ENCODE results near the gene KCNMB2.
"Not testable (repeated sequence)": the region's sequence is repeated elsewhere in the genome, so short reads cannot be mapped to it uniquely, and the experiment has no call there.

The KCNMB2 gene

DNA sequence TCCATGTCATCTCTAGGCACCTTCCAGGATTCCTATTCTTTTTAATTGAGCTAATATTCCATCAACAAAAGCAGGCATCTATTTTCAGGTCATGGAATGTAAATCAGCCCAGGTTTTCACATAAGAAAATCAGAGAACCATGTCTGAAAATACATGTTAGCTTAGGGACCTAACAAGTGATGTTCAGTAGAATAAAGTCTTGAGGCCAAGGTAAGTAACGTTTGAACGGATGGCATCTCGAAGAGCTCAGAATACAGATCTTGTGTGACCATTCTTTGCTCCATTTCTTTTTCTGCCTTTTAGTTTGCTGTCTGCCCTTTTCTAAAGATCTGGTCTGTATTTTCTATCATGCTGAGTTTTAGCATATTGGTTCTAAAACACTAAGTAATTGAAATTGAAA, 16.5 kb upstream of the KCNMB2 start:
- no peak for DNase-seq (ENCODE audit: low read depth, low spot score)

DNA sequence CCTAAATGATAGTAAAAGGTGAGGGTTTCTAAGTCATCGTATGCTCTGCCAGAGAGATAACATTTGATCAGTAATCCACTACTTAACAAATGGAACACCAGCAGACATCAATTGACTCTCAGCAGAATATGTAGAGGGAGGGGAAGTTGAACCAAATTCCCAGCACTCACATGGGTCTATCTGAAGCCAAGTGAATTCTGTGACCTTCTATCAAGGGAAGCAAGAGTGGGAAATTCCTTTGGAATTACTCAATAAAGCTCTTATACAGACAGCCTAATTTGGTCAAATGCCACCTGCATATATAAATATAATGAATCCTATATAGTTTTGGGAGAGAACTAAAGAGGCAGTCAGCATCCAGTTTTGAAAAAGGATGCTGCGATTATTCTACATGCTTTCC, 15.8 kb upstream of the KCNMB2 start:
- no peak for DNase-seq (ENCODE audit: low read depth, low spot score)

DNA sequence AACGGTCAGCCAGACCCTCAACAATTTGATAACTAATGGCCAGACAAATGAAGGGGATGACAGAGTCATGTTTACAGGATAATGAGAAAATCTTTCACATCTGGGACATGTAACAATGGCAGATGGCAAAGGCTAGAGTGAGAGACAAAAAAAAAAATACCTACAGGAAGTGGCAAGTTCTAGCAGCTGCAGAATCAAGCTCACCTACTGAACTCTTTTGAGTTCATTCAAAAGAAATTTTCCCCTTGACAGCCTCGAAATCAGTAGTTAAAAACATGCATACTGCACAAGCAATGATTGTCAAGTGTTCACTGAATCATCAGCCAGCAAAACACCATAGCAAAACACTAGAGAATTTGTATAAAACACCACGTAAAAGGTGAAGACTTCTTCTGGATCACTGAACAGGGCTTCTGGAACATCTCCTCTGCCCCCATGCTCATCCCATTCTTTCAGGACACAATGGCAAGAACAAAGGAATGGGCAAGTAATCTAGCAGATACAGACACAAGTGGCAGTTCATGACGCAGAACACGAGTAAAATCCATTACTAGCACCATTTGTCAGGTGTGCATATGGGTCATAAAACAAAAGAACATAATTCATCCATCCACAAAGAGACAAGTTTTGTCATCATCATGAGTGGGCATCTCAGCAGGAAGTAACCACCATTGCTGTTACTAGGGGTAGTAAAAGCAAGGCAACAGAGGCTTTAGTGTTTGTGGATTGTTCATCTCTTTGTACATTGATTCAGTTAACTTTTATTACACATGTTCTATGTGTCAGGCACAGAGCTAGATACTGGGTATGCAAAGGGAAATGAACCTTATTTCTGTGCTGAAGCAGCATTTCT, 13.8 kb upstream of the KCNMB2 start:
- DNase-seq (ENCODE audit: low read depth, low spot score) = no peak

DNA sequence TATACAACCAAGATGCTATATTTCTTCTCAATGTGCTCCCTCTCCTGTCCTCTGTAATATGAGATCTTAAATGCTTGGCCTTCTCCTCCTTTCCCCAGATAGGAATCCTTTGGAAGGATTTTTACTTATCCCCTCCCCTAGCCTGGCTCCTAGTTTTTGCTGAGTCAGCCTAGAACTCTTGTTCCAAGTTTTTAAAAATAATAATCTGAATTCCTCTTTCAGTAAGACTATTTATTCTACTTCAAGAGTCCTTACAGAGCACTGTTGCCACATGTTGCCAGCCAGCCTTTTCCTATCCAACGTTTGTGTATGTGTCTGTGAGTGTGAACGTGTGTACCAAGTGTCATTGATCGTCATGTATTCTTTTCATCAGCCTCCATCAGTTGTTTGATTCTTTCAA, 11.0 kb upstream of the KCNMB2 start:
- DNase-seq (ENCODE audit: low read depth, low spot score) = peak; percentile 7

DNA sequence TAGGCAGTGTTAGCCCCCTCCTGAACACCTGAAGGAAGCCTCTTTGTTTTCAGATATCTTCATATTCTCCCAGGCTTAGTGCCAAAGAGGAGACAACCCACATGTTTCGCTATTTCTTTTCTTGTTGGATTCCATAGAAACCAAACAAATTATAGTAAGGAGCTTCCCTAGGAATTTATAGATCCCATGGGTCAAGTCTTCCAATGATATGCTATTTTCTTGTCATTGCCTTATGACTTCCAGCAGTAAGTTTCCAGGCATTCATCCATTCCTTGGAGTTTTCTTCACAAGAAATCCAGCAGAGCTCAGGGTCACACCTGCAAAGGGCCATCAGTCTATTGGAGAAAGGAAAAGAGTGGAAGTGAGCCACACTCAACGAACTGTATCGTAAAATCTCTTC, 9.9 kb upstream of the KCNMB2 start:
- no peak for DNase-seq (ENCODE audit: low read depth, low spot score)

DNA sequence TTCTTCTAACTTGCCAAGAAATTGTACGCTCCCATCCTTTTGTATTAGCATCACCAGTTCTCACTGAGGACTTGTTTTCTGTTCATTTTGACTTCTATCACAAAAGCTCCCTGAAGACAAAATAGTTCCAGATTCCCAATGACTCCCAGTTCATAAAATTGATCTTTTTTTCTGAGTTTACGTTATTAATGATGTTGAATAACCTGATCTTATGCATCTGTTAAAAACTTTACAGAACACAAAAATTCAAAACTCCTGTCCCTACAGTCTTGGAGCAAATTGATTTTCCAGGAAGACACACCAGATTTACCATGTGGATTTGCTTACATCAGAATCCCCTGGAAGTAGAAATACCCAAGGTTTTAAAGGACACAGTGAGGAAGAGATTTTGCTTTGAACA, 8.3 kb upstream of the KCNMB2 start:
- no peak for DNase-seq (ENCODE audit: low read depth, low spot score)

DNA sequence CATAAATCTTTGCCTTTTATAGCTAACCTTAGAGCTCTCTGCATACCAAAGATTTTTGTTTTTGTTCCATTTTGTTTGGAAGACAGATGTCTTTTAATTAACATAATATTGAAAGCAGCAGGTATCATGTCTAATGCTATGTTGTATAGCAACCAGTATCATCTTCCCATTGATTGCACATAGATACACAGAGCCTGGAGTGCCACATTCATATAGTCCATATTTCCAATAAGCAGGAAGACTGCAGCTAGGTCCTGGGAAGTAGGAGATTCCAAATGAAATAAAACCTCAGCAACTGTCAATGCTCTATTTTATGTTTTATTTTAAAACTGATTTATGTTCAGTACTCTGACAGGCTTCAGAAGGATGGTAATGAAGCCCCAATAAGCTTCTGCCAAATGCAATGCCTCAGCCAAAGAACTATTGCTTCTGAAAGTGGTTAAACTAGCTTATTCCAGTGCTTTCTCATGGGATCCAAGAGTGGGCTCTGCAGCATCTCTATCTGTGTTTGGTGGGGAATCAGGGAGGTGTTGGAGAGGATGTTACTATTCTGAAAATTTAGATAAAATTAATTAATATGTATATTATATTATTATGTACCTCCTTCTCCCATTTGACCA, 6.5 kb upstream of the KCNMB2 start:
- no peak for DNase-seq (ENCODE audit: low read depth, low spot score)

DNA sequence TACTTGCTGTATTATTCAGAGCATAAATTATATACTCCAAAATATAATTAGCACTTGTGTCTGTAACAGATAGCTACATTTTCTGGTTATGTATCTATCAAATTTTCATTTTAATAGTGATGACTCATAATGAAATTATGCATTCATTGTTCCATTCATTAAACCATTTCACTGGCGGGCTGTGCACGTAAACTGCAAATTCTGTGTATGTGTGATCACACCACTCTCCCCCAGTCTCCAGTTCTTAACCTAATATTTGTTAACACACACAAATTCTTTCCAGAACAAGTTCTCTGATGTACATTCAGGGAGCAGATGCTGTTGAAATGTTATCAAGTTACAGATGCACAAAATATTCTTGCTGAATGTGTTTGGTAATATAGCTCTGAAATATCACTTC, 3.8 kb upstream of the KCNMB2 start:
- DNase-seq (ENCODE audit: low read depth, low spot score) = no peak

DNA sequence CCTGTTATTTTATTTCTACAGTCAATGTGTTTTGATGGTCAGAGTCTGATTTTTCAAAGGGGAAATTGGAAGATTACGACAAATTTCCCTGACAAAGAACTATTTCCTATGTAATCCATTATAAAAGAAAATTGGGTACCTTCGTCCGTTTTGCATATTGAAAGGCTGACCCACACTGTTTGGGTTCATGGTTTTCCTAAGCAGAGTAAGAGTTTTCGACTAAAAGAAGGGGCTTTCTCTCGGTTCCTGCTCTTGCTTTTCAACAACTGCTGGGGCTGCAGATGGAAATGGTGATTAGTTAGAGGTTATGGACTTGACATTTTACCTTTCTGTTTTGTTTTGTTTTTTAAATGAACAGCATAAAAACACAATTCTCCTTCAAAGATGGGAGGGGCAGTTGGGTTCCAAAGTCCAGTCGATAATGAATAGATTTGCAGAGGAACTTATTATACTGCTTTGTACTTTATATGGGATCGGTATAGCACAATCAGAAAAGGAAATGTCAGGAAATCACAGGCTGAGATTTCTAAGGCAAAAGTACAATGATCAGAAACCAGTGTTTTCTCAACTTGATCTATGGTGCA, 978 bp downstream of the KCNMB2 start:
- no peak for DNase-seq (ENCODE audit: low read depth, low spot score)

DNA sequence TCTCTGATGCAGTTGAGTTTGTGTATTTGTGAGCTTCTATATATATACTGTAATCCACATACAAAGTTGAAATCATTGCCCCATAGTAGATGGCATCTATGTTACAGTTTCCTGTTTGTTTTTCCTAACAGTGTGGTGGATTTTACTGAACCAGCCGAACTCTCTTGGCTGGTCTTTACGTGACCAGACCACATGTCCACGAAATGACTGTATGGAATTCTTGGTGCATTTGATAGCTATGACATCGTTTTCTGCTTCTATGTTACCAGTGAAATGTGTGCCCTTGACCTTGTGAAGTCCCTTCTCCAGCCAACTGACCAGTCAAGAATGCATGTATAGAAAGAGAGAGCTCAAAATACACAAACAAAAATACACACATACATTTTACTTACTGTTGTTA, 1.8 kb downstream of the KCNMB2 start:
- no peak for DNase-seq (ENCODE audit: low read depth, low spot score)

DNA sequence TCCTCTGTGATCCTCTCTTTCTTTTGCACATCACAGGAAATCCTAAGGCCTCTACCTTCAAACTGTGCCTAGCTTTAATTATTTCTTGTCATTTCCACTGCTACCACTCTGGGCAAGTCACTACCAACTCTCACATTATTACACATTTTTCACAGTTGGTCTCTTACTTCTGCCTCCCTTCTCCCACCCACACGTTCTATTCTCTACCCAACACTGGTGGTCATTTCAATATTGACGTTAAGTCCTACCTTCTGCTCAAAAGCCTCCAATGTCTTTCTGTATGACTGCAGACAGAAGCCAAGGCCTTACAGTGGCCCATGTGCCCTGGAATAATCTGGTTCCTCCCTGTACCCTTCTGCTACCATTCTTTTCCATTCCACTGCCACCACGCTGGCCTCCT, 3.9 kb downstream of the KCNMB2 start:
- no peak for DNase-seq (ENCODE audit: low read depth, low spot score)

DNA sequence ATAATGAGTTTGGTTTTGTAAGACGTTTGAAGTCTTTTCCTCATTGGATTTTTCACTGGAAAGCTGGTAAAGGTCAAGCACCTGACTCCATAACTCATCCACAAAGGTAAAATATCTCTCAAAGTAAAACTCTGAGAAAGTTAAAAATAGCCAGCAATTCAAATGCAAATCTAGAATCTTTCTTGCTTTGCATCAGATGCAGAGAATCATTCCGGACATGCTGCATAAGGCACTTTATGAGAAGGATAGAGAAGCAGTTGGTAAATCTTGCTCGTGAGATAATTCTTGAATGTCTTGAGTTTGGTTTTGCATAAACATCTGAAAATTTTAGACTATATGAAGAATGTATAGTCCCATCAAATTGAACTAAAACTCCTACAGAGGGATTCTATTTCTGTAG, 9.1 kb downstream of the KCNMB2 start:
- no peak for DNase-seq (ENCODE audit: low read depth, low spot score)

DNA sequence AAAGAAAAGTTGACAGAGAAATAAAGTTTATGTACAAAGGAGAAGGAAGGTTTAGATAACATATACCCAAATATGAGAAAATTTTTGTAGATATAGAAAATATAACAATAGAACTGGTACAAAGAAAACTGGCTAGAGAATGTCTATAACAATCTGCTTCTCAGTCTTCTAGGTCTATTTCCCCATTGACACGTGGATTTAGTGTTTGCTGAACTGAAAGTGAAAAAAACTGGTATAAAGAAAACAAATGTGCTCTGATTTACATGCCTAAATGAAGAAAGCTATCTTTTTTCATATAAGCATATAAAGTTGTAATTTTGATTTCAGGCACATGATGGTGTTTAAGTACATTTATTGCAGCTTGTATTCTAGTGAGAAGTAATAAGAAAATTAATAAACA, 9.8 kb downstream of the KCNMB2 start:
- no peak for DNase-seq (ENCODE audit: low read depth, low spot score)

DNA sequence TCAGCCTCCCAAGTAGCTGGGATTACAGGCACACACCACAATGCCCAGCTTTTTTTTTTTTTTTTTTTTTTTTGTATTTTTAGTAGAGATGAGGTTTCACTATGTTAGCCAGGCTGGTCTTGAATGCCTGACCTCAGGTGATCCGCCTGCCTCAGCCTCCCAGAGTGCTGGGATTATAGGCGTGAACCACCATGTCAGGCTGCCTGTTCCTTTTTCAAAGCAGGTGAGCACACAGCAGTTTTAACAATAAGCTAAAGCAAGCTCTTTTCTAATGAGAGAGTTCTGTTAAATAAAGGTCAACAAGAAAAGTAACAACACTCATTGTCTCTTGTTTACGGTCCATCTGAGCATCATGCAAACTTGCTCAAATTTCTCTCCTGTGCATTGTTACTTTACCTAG, 13.2 kb downstream of the KCNMB2 start:
- DNase-seq (ENCODE audit: low read depth, low spot score) = not testable (repeated sequence)

DNA sequence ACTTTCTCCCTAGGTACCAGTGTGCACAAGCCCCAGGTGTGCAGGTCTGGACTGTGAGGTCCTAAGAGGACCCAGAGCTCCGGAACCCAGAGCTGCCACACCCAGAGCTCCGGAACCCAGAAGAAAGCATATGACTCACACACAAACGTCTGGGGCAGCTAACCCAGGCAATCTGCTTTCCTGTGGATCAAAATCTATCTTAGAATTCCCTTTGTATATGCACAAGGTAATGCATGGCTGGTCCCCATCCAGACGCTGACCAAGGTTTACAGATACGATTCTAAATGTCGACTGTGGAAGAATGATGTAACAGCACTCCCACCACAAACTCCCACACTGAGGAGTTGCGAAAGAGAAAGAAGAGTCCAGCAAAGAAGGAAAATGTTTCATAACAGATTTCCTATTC, 15.7 kb downstream of the KCNMB2 start:
- no peak for DNase-seq (ENCODE audit: low read depth, low spot score)

DNA sequence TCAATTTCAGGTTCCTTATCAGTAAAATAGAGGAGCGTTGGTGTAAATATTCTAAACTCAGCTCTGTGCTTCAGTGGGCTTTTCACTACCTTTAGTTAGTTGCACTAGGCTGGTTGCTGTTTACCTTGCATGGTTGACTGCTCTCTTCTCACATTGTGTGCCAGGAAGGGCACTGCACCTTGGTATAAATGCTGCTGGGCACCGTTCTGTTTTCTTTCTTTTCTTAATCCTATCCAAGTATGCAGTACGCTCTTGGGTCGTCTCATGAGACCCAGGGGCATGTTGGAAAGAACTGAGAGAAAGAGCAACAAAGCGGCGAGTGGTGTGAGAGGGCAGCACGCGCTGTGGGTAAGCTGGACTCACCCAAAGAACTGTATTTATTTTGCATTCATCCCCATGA, 22.4 kb downstream of the KCNMB2 start:
- DNase-seq (ENCODE audit: low read depth, low spot score) = no peak

DNA sequence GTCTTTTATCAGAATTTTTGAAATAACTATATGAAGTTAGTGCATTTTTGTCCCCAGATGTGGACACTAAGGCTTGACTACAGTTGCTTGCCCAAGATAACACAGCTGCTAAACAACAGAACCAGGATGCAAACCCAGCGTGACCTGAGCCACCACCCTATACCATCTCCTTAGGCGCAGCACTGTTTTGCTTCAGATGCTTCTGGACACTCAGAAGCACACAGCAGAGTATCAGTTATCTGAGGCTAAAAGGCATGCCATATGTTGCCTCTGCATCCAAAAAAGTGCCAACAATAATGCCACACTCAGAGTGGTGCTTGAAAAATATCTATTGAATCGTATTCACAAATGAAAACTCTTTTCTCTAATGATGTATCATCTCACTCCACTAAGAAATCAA, 24.5 kb downstream of the KCNMB2 start:
- DNase-seq (ENCODE audit: low read depth, low spot score) = no peak

DNA sequence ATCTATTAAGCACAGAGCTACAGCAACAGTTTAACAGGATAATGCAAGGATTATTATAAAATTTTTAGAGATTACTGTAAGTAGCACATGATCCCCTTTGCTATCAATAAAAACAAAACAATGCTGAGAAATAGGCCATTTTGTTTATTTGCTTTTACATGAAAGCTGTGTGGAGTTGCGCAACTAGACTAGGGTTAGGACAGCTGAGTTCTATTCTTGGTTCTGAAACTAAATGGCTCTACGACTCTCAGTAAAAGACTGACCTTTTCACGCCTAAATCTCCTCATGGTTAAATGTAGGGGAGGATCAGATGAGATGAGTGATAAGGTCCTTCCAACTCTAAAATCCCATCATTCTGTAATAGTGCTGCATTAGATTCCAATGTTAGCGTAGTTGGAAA, 25.0 kb downstream of the KCNMB2 start:
- DNase-seq (ENCODE audit: low read depth, low spot score) = no peak

DNA sequence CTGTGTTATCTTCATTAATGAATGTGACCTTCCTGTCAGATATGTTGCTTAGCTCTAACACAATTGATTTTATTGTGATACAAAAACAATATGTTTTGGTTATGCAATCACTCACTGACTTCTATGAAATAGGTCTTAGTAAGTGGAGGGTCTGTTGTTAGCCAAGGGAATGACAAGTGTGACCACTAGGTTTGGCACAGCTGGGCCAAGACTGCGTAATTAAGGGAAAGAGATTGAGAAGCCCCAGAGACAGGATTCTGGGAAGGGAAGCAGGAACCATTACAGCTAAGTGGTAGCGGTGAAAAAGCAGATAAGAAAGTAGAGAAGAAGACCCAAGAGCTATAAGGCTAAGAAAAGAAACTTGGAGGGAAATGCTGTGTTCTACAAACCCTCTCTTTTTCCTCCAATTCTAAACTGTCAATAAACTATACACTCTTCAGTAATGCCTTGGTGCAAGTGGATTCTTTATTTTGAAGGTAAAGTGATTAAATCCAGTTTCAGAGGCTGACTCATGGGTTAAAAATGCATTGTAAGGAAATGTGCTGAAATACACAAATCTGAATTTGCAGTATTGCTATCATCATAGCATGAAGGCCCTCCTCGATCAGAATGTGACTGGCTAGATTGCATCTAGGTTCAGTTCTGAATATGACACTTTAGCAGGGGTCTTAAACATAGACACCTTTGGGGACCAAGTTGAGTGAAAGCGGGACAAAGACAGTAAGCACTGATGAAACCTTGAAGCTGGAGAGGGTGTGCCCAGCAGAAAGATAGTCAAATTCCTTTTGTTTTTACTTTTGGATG, 26.1 kb downstream of the KCNMB2 start:
- DNase-seq (ENCODE audit: low read depth, low spot score) = no peak

DNA sequence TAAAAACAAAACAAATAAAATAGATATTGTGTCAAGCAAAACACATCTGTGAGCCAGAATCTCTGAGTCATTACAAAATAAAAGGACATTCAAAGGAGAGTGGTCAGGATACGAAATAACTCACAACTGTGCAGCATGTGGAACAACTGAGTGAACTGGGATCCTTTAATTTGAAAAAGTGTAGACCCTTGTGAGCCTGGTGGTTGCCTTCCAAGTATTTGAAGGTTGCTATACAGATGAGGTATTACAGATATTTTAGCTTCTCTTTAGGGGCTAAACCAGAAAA, 26.7 kb downstream of the KCNMB2 start:
- peak; percentile 9 for DNase-seq (ENCODE audit: low read depth, low spot score)

DNA sequence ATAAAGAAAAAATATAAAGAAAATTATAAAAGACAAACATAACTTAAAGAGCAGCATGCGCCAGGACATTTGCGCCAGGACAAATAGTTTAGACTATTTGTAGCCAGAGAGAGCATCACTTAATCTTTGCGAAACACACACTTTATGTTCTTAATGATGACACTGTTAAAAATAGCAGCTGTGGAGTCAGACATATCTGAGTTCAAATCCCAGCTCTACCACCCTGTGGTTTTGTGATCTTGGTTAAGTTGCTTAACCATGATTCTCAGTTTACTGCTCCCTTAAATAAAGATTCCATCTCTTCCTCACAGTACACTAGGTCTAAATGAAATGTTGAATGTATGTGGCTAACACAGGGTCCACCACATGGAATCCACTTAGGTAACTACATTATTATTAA, 31.4 kb downstream of the KCNMB2 start:
- DNase-seq (ENCODE audit: low read depth, low spot score) = no peak

DNA sequence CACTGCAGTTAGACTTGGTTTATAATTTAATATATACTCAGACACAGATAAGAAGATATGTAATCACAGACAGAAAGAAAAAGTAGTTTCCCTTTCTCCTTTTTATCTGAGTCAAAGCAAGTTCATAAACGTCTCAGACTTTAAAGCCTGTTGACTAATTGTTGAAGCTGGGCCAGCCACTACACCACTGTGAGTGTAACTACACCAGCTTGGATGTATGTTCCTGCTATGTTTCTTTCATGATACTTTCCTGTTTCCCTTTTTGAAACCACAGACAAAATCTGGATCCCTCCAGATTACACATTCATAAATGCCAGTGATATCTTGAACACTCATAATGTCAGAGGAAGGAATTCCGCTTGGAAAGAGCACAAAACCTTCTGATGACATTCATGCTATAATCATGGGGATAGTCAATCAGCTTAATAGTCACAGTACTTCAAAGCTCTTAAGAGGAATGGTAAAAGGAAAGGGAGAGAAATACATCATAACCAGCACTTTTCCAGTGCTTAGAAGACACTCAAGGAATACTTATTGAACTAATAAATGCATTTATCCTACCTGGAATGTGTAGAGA, 32.0 kb downstream of the KCNMB2 start:
- DNase-seq (ENCODE audit: low read depth, low spot score) = no peak
